Neural cell (in vitro differentiated cells): ENCODE results near the gene C2CD3.

Experiments
- EP300 ChIP-seq: fragments of 450-650 bp; conservative IDR thresholded peaks from 2 replicates; pipeline ENCODE4 v1.6.1; 2014; ENCODE audit warnings: antibody characterized with exemption, mild to moderate bottlenecking, moderate library complexity; ENCODE audit not compliant: poor library complexity, severe bottlenecking
- MXI1 ChIP-seq: fragments of 450-650 bp; conservative IDR thresholded peaks from 2 replicates; pipeline ENCODE4 v1.6.1; 2014; ENCODE audit warnings: antibody characterized with exemption, mild to moderate bottlenecking; ENCODE audit not compliant: poor library complexity, severe bottlenecking
- POLR2AphosphoS5 ChIP-seq: IDR thresholded peaks from 2 replicates; pipeline ENCODE4 v1.6.1; 2012
- TF ChIP-seq, protein P1 (sequence below): fragments of 450-650 bp; IDR thresholded peaks from 2 replicates; pipeline ENCODE4 v1.5.1; 2014; ENCODE audit warnings: antibody characterized with exemption, mild to moderate bottlenecking, moderate library complexity; ENCODE audit not compliant: poor library complexity, severe bottlenecking
- TF ChIP-seq, protein P2 (sequence below): IDR thresholded peaks from 2 replicates; pipeline ENCODE4 v1.6.1; 2012; ENCODE audit warnings: borderline replicate concordance

DNA sequence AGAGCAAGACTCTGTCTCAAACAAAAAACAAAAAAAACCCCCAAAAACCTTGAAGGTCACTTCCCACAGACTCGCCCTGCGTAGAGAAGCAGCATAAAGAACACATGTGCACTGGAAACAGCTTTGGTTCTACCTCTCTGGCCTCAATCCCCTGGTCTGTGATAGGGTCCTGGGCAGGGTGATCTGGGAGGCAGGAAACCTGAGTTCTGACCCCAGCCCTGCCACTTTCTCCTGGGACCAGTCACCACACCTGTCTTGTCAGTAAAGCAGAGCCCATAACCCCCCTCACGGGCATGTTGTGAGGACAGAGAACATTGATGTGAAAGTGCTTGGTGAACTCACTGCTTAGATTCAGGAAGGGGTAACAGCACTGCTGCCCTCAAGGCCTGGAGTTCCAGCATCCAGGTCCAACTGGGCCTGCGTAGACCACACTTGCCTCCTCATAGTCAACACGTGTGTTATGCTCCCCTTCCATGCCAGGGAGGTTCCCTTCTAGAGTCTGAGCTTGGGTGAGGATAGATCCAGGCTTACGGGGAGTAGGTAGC lies 199.6 kb downstream of the C2CD3 start:
- no peak for TF ChIP-seq MXI1
- TF ChIP-seq, protein P1, sequence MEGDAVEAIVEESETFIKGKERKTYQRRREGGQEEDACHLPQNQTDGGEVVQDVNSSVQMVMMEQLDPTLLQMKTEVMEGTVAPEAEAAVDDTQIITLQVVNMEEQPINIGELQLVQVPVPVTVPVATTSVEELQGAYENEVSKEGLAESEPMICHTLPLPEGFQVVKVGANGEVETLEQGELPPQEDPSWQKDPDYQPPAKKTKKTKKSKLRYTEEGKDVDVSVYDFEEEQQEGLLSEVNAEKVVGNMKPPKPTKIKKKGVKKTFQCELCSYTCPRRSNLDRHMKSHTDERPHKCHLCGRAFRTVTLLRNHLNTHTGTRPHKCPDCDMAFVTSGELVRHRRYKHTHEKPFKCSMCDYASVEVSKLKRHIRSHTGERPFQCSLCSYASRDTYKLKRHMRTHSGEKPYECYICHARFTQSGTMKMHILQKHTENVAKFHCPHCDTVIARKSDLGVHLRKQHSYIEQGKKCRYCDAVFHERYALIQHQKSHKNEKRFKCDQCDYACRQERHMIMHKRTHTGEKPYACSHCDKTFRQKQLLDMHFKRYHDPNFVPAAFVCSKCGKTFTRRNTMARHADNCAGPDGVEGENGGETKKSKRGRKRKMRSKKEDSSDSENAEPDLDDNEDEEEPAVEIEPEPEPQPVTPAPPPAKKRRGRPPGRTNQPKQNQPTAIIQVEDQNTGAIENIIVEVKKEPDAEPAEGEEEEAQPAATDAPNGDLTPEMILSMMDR = no peak
- TF ChIP-seq, protein P2, sequence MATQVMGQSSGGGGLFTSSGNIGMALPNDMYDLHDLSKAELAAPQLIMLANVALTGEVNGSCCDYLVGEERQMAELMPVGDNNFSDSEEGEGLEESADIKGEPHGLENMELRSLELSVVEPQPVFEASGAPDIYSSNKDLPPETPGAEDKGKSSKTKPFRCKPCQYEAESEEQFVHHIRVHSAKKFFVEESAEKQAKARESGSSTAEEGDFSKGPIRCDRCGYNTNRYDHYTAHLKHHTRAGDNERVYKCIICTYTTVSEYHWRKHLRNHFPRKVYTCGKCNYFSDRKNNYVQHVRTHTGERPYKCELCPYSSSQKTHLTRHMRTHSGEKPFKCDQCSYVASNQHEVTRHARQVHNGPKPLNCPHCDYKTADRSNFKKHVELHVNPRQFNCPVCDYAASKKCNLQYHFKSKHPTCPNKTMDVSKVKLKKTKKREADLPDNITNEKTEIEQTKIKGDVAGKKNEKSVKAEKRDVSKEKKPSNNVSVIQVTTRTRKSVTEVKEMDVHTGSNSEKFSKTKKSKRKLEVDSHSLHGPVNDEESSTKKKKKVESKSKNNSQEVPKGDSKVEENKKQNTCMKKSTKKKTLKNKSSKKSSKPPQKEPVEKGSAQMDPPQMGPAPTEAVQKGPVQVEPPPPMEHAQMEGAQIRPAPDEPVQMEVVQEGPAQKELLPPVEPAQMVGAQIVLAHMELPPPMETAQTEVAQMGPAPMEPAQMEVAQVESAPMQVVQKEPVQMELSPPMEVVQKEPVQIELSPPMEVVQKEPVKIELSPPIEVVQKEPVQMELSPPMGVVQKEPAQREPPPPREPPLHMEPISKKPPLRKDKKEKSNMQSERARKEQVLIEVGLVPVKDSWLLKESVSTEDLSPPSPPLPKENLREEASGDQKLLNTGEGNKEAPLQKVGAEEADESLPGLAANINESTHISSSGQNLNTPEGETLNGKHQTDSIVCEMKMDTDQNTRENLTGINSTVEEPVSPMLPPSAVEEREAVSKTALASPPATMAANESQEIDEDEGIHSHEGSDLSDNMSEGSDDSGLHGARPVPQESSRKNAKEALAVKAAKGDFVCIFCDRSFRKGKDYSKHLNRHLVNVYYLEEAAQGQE = no peak
- no peak for TF ChIP-seq POLR2AphosphoS5
- TF ChIP-seq EP300 = no peak
